ENCODE data around the gene HNRNPC. TPM values are rescaled to one million over a fixed set of nuclear protein-coding genes. Genes with fewer than 3 reads are reported as not detected.
"Not testable (repeated sequence)": the region's sequence is repeated elsewhere in the genome, so short reads cannot be mapped to it uniquely, and the experiment has no call there.

Gene HNRNPC
- total and polyA plus RNA-seq, 5 donors from 2014 or later, result 582 to 840 (median 791) TPM

DNA sequence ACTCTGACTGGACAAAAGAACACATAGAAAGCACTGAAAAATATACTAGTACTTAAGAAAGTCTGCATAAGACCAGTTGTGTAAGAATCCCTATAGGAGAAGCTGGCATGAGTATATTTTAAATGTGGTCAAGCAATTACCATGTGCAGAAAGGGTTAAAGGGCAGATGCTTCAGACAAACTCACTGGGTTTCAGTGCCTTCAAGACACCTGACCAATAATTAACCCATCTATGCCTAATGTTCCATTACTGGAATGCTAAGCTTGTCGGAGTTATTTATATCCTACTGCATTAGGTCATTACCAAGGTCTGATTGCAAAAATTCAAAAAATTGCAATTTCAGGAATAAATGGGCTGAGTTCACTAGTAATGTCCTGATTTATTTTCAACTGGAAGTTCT is 41.3 kb downstream of the HNRNPC start:
- peak overlapping the region; percentile 86 for H3K27ac ChIP-seq (ENCODE audit: insufficient read depth, low read length, poor library complexity, severe bottlenecking)
- no peaks in the 10 kb centered on the region for H3K9me3 ChIP-seq (ENCODE audit: control insufficient read depth in 2 of 2, low read length in 2 of 2)
- Mint-ChIP-seq H3K4me1 (peaks cover 30 to 86% (median 54%) of the 10 kb centered on the region in 4 donors), H3K9me3 (no peaks in the 10 kb centered on the region), H3K27ac (peak overlapping the region in 2 of 3 donors; percentile 1 to 60), H3K27me3 (no peaks in the 10 kb centered on the region), H3K4me3 (peak overlapping the region in 3 of 4 donors; percentile 13 to 59 (median 22)), H3K36me3 (peaks cover 44% of the 10 kb centered on the region)
- no peaks in the 10 kb centered on the region for H3K27me3 ChIP-seq (ENCODE audit: control insufficient read depth, insufficient read depth, low read length)
- ATAC-seq (ENCODE audit: low read depth in 2 of 2), result no peak
- peak overlapping the region; percentile 15 for H3K4me3 ChIP-seq (ENCODE audit: low read depth, low read length)
- H3K36me3 ChIP-seq (ENCODE audit: control insufficient read depth, insufficient read depth, low read length), result peaks cover 80% of the 10 kb centered on the region
- DNase-seq, result no peak
- H3K4me1 ChIP-seq (ENCODE audit: control insufficient read depth, insufficient read depth, low read length, poor library complexity, severe bottlenecking), result peaks cover 69% of the 10 kb centered on the region

DNA sequence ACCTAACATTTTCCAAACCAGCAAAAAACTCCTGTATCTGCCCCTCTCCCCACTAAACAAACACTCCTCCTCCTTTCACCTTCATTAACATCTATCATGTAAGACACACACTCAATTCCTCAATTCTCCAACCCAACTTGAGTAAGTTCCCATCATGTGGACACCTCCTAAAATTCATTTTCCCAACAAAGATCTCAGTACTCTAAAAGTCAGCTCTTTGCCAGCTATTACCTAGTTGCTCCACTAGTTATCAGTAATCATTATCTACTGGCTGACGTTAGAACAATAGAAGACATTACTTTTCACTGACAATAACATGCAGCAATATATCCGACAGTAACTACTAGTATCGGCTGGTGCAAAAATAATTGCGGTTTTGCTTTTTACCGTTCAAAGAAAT is 42.1 kb downstream of the HNRNPC start:
- H3K27ac Mint-ChIP-seq, result peak overlapping the region; percentile 1 to 76 (median 60)
- H3K36me3 Mint-ChIP-seq, result peaks cover 47% of the 10 kb centered on the region
- Histone ChIP-seq H3K9me3 (ENCODE audit: control insufficient read depth in 2 of 2, low read length in 2 of 2) (no peaks in the 10 kb centered on the region), H3K4me3 (ENCODE audit: low read depth, low read length) (no peak overlapping the region), H3K36me3 (ENCODE audit: control insufficient read depth, insufficient read depth, low read length) (peaks cover 78% of the 10 kb centered on the region), H3K27me3 (ENCODE audit: control insufficient read depth, insufficient read depth, low read length) (no peaks in the 10 kb centered on the region), H3K4me1 (ENCODE audit: control insufficient read depth, insufficient read depth, low read length, poor library complexity, severe bottlenecking) (peaks cover 67% of the 10 kb centered on the region), H3K27ac (ENCODE audit: insufficient read depth, low read length, poor library complexity, severe bottlenecking) (no peak overlapping the region)
- no peaks in the 10 kb centered on the region for H3K27me3 Mint-ChIP-seq
- ATAC-seq (ENCODE audit: low read depth in 2 of 2) (no peak), DNase-seq (no peak)
- H3K9me3 Mint-ChIP-seq, result no peaks in the 10 kb centered on the region
- peaks cover 33 to 86% (median 58%) of the 10 kb centered on the region in 4 donors for H3K4me1 Mint-ChIP-seq
- H3K4me3 Mint-ChIP-seq, result no peak overlapping the region

DNA sequence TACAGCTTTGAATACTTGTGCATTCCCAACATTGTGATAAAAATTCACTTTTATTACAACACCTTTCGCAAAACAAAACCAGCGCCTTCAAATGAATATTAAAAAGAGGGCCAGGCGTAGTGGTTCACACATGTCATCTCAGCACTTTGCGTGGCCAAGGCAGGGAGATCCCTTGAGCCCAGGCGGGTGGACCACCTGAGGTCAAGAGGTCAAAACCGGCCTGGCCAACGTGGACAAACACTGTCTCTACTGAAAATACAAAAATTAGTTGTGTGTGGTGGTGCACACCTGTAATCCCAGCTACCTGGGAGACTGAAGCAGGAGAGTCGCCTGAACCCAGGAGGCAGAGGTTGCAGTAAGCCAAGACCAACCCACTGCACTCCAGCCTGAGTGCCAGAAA is 42.8 kb downstream of the HNRNPC start:
- H3K27ac Mint-ChIP-seq, result peak overlapping the region in 2 of 3 donors; percentile 1 to 12
- no peaks in the 10 kb centered on the region for H3K9me3 Mint-ChIP-seq
- Histone ChIP-seq H3K4me1 (ENCODE audit: control insufficient read depth, insufficient read depth, low read length, poor library complexity, severe bottlenecking) (peaks cover 67% of the 10 kb centered on the region), H3K27ac (ENCODE audit: insufficient read depth, low read length, poor library complexity, severe bottlenecking) (no peak overlapping the region), H3K4me3 (ENCODE audit: low read depth, low read length) (no peak overlapping the region), H3K9me3 (ENCODE audit: control insufficient read depth in 2 of 2, low read length in 2 of 2) (no peaks in the 10 kb centered on the region), H3K27me3 (ENCODE audit: control insufficient read depth, insufficient read depth, low read length) (no peaks in the 10 kb centered on the region), H3K36me3 (ENCODE audit: control insufficient read depth, insufficient read depth, low read length) (peaks cover 79% of the 10 kb centered on the region)
- ATAC-seq (ENCODE audit: low read depth in 2 of 2), result no peak
- H3K4me3 Mint-ChIP-seq, result no peak overlapping the region
- no peaks in the 10 kb centered on the region for H3K27me3 Mint-ChIP-seq
- H3K36me3 Mint-ChIP-seq, result peaks cover 46% of the 10 kb centered on the region
- no peak for DNase-seq
- peaks cover 37 to 87% (median 57%) of the 10 kb centered on the region in 4 donors for H3K4me1 Mint-ChIP-seq

DNA sequence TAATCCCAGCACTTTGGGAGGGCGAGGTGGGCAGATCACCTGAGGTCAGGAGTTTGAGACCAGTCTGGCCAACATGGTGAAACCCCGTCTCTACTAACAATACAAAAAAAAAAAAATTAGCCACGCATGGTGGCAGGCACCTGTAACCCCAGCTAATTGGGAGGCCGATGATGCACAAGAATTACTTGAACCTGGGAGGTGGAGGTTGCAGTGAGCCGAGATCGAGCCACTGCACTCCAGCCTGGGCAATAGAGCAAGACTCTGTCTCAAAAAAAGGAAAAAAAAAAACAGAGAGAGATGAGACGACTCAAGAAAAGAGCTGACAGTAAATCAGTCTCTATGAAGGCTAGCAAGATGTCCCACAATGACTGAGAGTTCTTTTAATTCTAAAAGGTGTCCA is 44.1 kb downstream of the HNRNPC start:
- not testable (repeated sequence) for DNase-seq; H3K27me3 Mint-ChIP-seq; H3K9me3 ChIP-seq (ENCODE audit: control insufficient read depth in 2 of 2, low read length in 2 of 2); H3K27me3 ChIP-seq (ENCODE audit: control insufficient read depth, insufficient read depth, low read length); H3K4me3 Mint-ChIP-seq; H3K27ac ChIP-seq (ENCODE audit: insufficient read depth, low read length, poor library complexity, severe bottlenecking); H3K4me3 ChIP-seq (ENCODE audit: low read depth, low read length); H3K9me3 Mint-ChIP-seq; ATAC-seq (ENCODE audit: low read depth in 2 of 2)
- H3K4me1 Mint-ChIP-seq, result peaks cover 35 to 85% (median 58%) of the 10 kb centered on the region in 4 donors
- H3K36me3 ChIP-seq (ENCODE audit: control insufficient read depth, insufficient read depth, low read length), result peaks cover 84% of the 10 kb centered on the region
- H3K36me3 Mint-ChIP-seq, result peaks cover 44% of the 10 kb centered on the region
- peak overlapping the region in 2 of 3 donors; percentile 34 to 59 for H3K27ac Mint-ChIP-seq
- peaks cover 67% of the 10 kb centered on the region for H3K4me1 ChIP-seq (ENCODE audit: control insufficient read depth, insufficient read depth, low read length, poor library complexity, severe bottlenecking)

DNA sequence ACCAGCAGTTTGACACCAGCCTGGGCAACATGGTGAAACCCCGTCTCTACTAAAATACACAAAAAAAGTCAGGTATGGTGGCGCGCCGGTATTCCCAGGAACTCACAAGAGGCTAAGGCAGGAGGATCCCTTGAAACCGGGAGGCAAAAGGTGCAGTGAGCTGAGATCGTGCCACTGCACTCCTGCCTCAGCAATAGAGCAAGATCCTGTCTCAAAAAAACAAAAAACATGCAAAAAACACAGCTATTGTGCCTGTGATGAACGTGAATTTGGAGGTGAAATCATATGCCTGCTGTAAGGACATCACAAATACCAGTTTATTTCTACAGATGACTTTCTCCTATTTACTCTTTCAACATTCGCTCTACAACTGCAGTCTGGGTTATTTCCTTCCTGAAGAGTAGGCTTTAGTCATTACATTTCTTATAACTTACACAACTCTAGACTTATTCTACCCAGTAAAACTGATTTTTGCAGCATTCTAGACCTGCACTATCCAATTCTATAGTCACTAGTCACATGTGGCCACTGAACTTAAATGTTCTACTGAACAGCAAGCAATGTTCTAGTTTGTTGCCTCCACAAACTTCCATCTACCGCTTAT is 48.3 kb downstream of the HNRNPC start:
- Mint-ChIP-seq H3K27me3 (no peaks in the 10 kb centered on the region), H3K4me1 (peaks cover 38 to 90% (median 59%) of the 10 kb centered on the region in 4 donors), H3K9me3 (no peaks in the 10 kb centered on the region), H3K36me3 (peaks cover 44% of the 10 kb centered on the region), H3K27ac (peak overlapping the region; percentile 66 to 93 (median 76)), H3K4me3 (peak overlapping the region; percentile 47 to 85 (median 64))
- Histone ChIP-seq H3K27ac (ENCODE audit: insufficient read depth, low read length, poor library complexity, severe bottlenecking) (peak overlapping the region; percentile 53), H3K4me3 (ENCODE audit: low read depth, low read length) (peak overlapping the region; percentile 56), H3K27me3 (ENCODE audit: control insufficient read depth, insufficient read depth, low read length) (no peaks in the 10 kb centered on the region), H3K36me3 (ENCODE audit: control insufficient read depth, insufficient read depth, low read length) (peaks cover 88% of the 10 kb centered on the region), H3K4me1 (ENCODE audit: control insufficient read depth, insufficient read depth, low read length, poor library complexity, severe bottlenecking) (peaks cover 68% of the 10 kb centered on the region), H3K9me3 (ENCODE audit: control insufficient read depth in 2 of 2, low read length in 2 of 2) (no peaks in the 10 kb centered on the region)
- DNase-seq (peak in 1 of 3 donors; percentile 47), ATAC-seq (ENCODE audit: low read depth in 2 of 2) (peak; percentile 77 to 85)

DNA sequence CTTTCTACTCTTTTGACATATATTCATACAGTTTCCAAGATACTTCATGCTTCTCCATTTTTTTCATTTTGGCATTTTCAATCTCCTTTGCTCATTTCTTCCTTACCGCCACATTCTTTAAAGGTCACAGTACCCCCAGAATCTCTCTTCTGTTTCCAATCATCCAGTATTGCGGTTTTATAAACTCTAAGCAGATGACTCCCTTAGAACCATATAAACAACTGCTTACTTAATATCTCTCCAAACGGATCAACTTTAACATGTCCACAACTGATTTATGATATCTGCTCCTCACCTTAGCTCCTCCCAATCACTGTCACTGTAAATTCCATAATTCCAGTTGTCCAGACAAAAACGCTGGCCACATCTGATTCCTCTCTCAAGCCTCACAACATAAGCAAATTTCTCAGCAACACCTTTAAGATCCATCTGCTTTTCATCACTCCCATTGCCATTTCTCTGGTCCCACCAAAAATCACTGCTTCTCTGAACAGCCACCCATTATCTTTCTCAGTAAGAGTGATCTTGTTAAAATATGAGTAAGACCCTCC is 49.6 kb downstream of the HNRNPC start:
- peaks cover 46% of the 10 kb centered on the region for H3K36me3 Mint-ChIP-seq
- H3K9me3 ChIP-seq (ENCODE audit: control insufficient read depth in 2 of 2, low read length in 2 of 2), result no peaks in the 10 kb centered on the region
- DNase-seq (no peak), ATAC-seq (ENCODE audit: low read depth in 2 of 2) (no peak)
- H3K4me3 Mint-ChIP-seq, result peak overlapping the region; percentile 3 to 75 (median 56)
- peak overlapping the region; percentile 16 for H3K4me3 ChIP-seq (ENCODE audit: low read depth, low read length)
- H3K36me3 ChIP-seq (ENCODE audit: control insufficient read depth, insufficient read depth, low read length), result peaks cover 80% of the 10 kb centered on the region
- peaks cover 48 to 94% (median 70%) of the 10 kb centered on the region in 4 donors for H3K4me1 Mint-ChIP-seq
- no peaks in the 10 kb centered on the region for H3K27me3 ChIP-seq (ENCODE audit: control insufficient read depth, insufficient read depth, low read length)
- peaks cover 77% of the 10 kb centered on the region for H3K4me1 ChIP-seq (ENCODE audit: control insufficient read depth, insufficient read depth, low read length, poor library complexity, severe bottlenecking)
- no peaks in the 10 kb centered on the region for H3K27me3 Mint-ChIP-seq
- H3K27ac Mint-ChIP-seq, result peak overlapping the region; percentile 66 to 92 (median 74)
- H3K9me3 Mint-ChIP-seq, result no peaks in the 10 kb centered on the region
- H3K27ac ChIP-seq (ENCODE audit: insufficient read depth, low read length, poor library complexity, severe bottlenecking), result peak overlapping the region; percentile 53

DNA sequence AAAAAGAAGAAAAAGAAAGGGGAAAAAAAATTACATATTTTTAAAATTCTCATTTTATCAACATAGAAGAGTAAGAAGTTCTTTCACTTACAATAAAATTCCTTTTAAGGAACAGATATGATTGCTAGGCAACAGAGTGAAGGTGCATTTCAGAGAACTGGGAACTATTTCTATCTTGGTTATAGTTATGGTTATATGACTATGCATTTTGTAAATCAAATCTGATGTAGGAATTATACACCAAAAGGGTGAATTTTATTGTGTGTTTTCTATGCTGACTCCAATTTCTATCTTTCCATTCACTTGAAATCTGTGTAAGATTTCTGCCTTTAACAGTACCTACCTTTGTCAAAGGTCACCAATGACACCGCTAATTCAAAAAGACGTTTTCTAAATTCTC is 50.1 kb downstream of the HNRNPC start:
- ATAC-seq (ENCODE audit: low read depth in 2 of 2) (no peak), DNase-seq (no peak)
- H3K4me3 Mint-ChIP-seq, result peak overlapping the region; percentile 3 to 75 (median 56)
- H3K9me3 Mint-ChIP-seq, result no peaks in the 10 kb centered on the region
- Histone ChIP-seq H3K27ac (ENCODE audit: insufficient read depth, low read length, poor library complexity, severe bottlenecking) (no peak overlapping the region), H3K4me1 (ENCODE audit: control insufficient read depth, insufficient read depth, low read length, poor library complexity, severe bottlenecking) (peaks cover 75% of the 10 kb centered on the region), H3K9me3 (ENCODE audit: control insufficient read depth in 2 of 2, low read length in 2 of 2) (no peaks in the 10 kb centered on the region), H3K36me3 (ENCODE audit: control insufficient read depth, insufficient read depth, low read length) (peaks cover 77% of the 10 kb centered on the region), H3K27me3 (ENCODE audit: control insufficient read depth, insufficient read depth, low read length) (no peaks in the 10 kb centered on the region), H3K4me3 (ENCODE audit: low read depth, low read length) (no peak overlapping the region)
- peak overlapping the region; percentile 0 to 92 (median 74) for H3K27ac Mint-ChIP-seq
- peaks cover 49 to 94% (median 69%) of the 10 kb centered on the region in 4 donors for H3K4me1 Mint-ChIP-seq
- no peaks in the 10 kb centered on the region for H3K27me3 Mint-ChIP-seq
- peaks cover 44% of the 10 kb centered on the region for H3K36me3 Mint-ChIP-seq

Measured in CD4-positive, CD25-positive, alpha-beta regulatory T cell (primary cell).